Smooth muscle cell (in vitro differentiated cells): ENCODE results near the gene EFCAB12. TPM values are rescaled to one million over a fixed set of nuclear protein-coding genes. Genes with fewer than 3 reads are reported as not detected.
A peak's percentile ranks its signal among the peaks of the same experiment; 100 is the strongest.
"Not testable (repeated sequence)": the region's sequence is repeated elsewhere in the genome, so short reads cannot be mapped to it uniquely, and the experiment has no call there.

Experiments
- DNase-seq: peaks from one replicate; lab custom pipeline; 2025; ENCODE audit not compliant: unreplicated experiment; lab: John Stamatoyannopoulos, UW
- H2AFZ ChIP-seq: fragments of 200-600 bp; sonication (generic); 2 replicates; pipeline ENCODE4 v1.6.0; 2016; ENCODE audit warnings: antibody characterized with exemption, low read depth, mild to moderate bottlenecking
- H3F3A ChIP-seq: fragments of 200-600 bp; sonication (generic); 2 replicates; pipeline ENCODE4 v1.6.0; 2017; ENCODE audit warnings: antibody characterized with exemption, low read depth
- H3K27ac ChIP-seq: fragments of 200-600 bp; sonication (generic); 2 replicates; pipeline ENCODE4 v1.5.1; 2016; ENCODE audit warnings: low read depth, mild to moderate bottlenecking
- H3K27me3 ChIP-seq: fragments of 200-600 bp; sonication (generic); 2 replicates; pipeline ENCODE4 v1.6.1; 2016; ENCODE audit warnings: low read depth, mild to moderate bottlenecking
- H3K36me3 ChIP-seq: fragments of 200-600 bp; sonication (generic); 2 replicates; pipeline ENCODE4 v1.5.1; 2016; ENCODE audit warnings: low read depth
- H3K4me1 ChIP-seq: fragments of 200-600 bp; sonication (generic); 2 replicates; pipeline ENCODE4 v1.5.1; 2016; ENCODE audit warnings: low read depth
- H3K4me2 ChIP-seq: fragments of 200-600 bp; sonication (generic); 2 replicates; pipeline ENCODE4 v1.6.0; 2016; ENCODE audit warnings: mild to moderate bottlenecking
- H3K4me3 ChIP-seq: fragments of 200-600 bp; sonication (generic); 2 replicates; pipeline ENCODE4 v1.5.1; 2016; ENCODE audit warnings: mild to moderate bottlenecking
- H3K79me2 ChIP-seq: fragments of 200-600 bp; sonication (generic); 2 replicates; pipeline ENCODE4 v1.6.0; 2016; ENCODE audit warnings: low read depth, mild to moderate bottlenecking
- H3K9ac ChIP-seq: fragments of 200-600 bp; sonication (generic); 2 replicates; pipeline ENCODE4 v1.6.0; 2016; ENCODE audit warnings: low read depth
- H3K9me3 ChIP-seq: fragments of 200-600 bp; sonication (generic); replicated peaks from 2 replicates; pipeline ENCODE4 v1.5.1; 2016; ENCODE audit warnings: low read depth
- H4K20me1 ChIP-seq: fragments of 200-600 bp; sonication (generic); 2 replicates; pipeline ENCODE4 v1.6.0; 2016; ENCODE audit warnings: low read depth
- CTCF ChIP-seq: fragments of 200-600 bp; sonication (generic); IDR thresholded peaks from 2 replicates; pipeline ENCODE4 v1.5.1; 2017; ENCODE audit warnings: borderline replicate concordance, mild to moderate bottlenecking, antibody characterized with exemption; ENCODE audit not compliant: insufficient read depth, poor library complexity, severe bottlenecking
- WGBS: methylation state at CpG from one replicate; pipeline ENCODE4 v1.1.7; 2016; ENCODE audit warnings: low lambda C conversion rate; 5-methylcytosine and 5-hydroxymethylcytosine counted together
- polyA plus RNA-seq: library from polyadenylated mRNA; unstranded; fragments of >200 nt; fragmentation: Nextera tagmentation; extraction: Ambion mirVana; gene quantifications from 2 replicates; pipeline ENCODE4 v1.2.1, GENCODE V29; 2016
- total RNA-seq: library from RNA; depleted of rRNA; stranded (reverse); fragments of >200 nt; gene quantifications from 2 replicates; pipeline ENCODE4 v1.2.3, GENCODE V29; 2014

Gene EFCAB12
- total and polyA plus RNA-seq, 2 experiments from 2014 or later, result 0.09 TPM; not detected in 1

- Histone ChIP-seq H3F3A (no peaks in the 10 kb centered on the region), H3K9me3 (no peaks in the 10 kb centered on the region), H3K4me2 (no peak overlapping the region), H4K20me1 (peaks cover 4% of the 10 kb centered on the region), H2AFZ (no peak overlapping the region), H3K79me2 (peaks cover 21% of the 10 kb centered on the region), H3K4me1 (peaks cover 8% of the 10 kb centered on the region), H3K4me3 (no peak overlapping the region), H3K36me3 (no peaks in the 10 kb centered on the region), H3K9ac (no peak overlapping the region), H3K27ac (no peak overlapping the region), H3K27me3 (no peaks in the 10 kb centered on the region)
- 87% methylated on average over 7 of the region's 7 CpGs for WGBS
- no peak for TF ChIP-seq CTCF
- no peak for DNase-seq
Observed at GRCh38 chr3:129402210-129402609, 26.2 kb downstream of the EFCAB12 start.

- Histone ChIP-seq H3K27me3 (no peaks in the 10 kb centered on the region), H3K79me2 (peaks cover 43% of the 10 kb centered on the region), H3K9ac (peak overlapping the region; percentile 88), H4K20me1 (peaks cover 25% of the 10 kb centered on the region), H3K36me3 (no peaks in the 10 kb centered on the region), H3K27ac (peak overlapping the region; percentile 80), H3K4me1 (peaks cover 8% of the 10 kb centered on the region), H3K4me2 (peak overlapping the region; percentile 93), H3F3A (no peaks in the 10 kb centered on the region), H2AFZ (peak overlapping the region; percentile 99), H3K9me3 (no peaks in the 10 kb centered on the region), H3K4me3 (peak overlapping the region; percentile 92)
- 71% methylated on average over 8 of the region's 8 CpGs for WGBS
- TF ChIP-seq CTCF, result no peak
- no peak for DNase-seq
Observed at GRCh38 chr3:129399895-129400357, 28.5 kb downstream of the EFCAB12 start.

- peak; percentile 60 for TF ChIP-seq CTCF
- Histone ChIP-seq H3K27me3 (no peaks in the 10 kb centered on the region), H3K36me3 (no peaks in the 10 kb centered on the region), H4K20me1 (peaks cover 30% of the 10 kb centered on the region), H3F3A (no peaks in the 10 kb centered on the region), H3K9me3 (no peaks in the 10 kb centered on the region), H2AFZ (peak overlapping the region; percentile 99), H3K79me2 (peaks cover 45% of the 10 kb centered on the region), H3K4me1 (peaks cover 8% of the 10 kb centered on the region), H3K4me3 (peak overlapping the region; percentile 92), H3K27ac (peak overlapping the region; percentile 80), H3K4me2 (peak overlapping the region; percentile 93), H3K9ac (peak overlapping the region; percentile 88)
- DNase-seq, result no peak
- 1% methylated on average over 25 of the region's 25 CpGs for WGBS
Observed at GRCh38 chr3:129399145-129399894, 29.1 kb downstream of the EFCAB12 start.

- peaks cover 30% of the 10 kb centered on the region for H4K20me1 ChIP-seq
- no peaks in the 10 kb centered on the region for H3K9me3 ChIP-seq
- H2AFZ ChIP-seq, result peak overlapping the region; percentile 99
- WGBS, result 4% methylated on average over 18 of the region's 18 CpGs
- peak overlapping the region; percentile 92 for H3K4me3 ChIP-seq
- H3K4me1 ChIP-seq, result peaks cover 8% of the 10 kb centered on the region
- H3F3A ChIP-seq, result no peaks in the 10 kb centered on the region
- H3K79me2 ChIP-seq, result peaks cover 45% of the 10 kb centered on the region
- H3K9ac ChIP-seq, result peak overlapping the region; percentile 88
- no peaks in the 10 kb centered on the region for H3K27me3 ChIP-seq
- no peak for TF ChIP-seq CTCF
- no peak for DNase-seq
- H3K27ac ChIP-seq, result peak overlapping the region; percentile 80
- H3K36me3 ChIP-seq, result no peaks in the 10 kb centered on the region
- peak overlapping the region; percentile 93 for H3K4me2 ChIP-seq
Observed at GRCh38 chr3:129398803-129399144, 29.7 kb downstream of the EFCAB12 start.

GRCh38 chr3:129393760-129394564 lies 34.5 kb downstream of the EFCAB12 start:
- 97% methylated on average over 17 of the region's 17 CpGs for WGBS
- H3K27me3 ChIP-seq, H2AFZ ChIP-seq, H3K4me2 ChIP-seq, H3K27ac ChIP-seq, H3K9ac ChIP-seq, H3F3A ChIP-seq, DNase-seq, H3K36me3 ChIP-seq, H3K4me3 ChIP-seq, H3K9me3 ChIP-seq: not testable (repeated sequence)
- peaks cover 42% of the 10 kb centered on the region for H3K79me2 ChIP-seq
- peaks cover 30% of the 10 kb centered on the region for H4K20me1 ChIP-seq
- peaks cover 14% of the 10 kb centered on the region for H3K4me1 ChIP-seq
